NB4 (cell line): ENCODE measurements around the gene LMO7.

Source experiments
- CTCF ChIP-seq: IDR thresholded peaks from one replicate; pipeline ENCODE4 v1.5.1; 2012; ENCODE audit warnings: low read depth, low read length
- MAX ChIP-seq: IDR thresholded peaks from 2 replicates; pipeline ENCODE4 v1.6.1; 2011; ENCODE audit warnings: low read depth, low read length
- MYC ChIP-seq: IDR thresholded peaks from 2 replicates; pipeline ENCODE4 v1.6.1; 2011; ENCODE audit warnings: low read depth, low read length
- POLR2A ChIP-seq: IDR thresholded peaks from 2 replicates; pipeline ENCODE4 v1.6.1; 2011; ENCODE audit warnings: mild to moderate bottlenecking; ENCODE audit not compliant: insufficient read length; ENCODE audit errors: extremely low read depth

- TF ChIP-seq CTCF (no peak), POLR2A (no peak), MYC (no peak), MAX (no peak)
Observed at GRCh38 chr13:75771818-75772217, 135.7 kb downstream of the LMO7 start.
